PC-3 (cell line): Measurements from ENCODE around the gene VTI1A.

Experiments
- CTCF ChIP-seq: fragments of 300-600 bp; sonication (generic); conservative IDR thresholded peaks from 2 replicates; pipeline ENCODE4 v1.5.1; 2017; ENCODE audit warnings: antibody characterized with exemption, low read depth, mild to moderate bottlenecking, low read length
- EZH2 ChIP-seq: fragments of 300-600 bp; sonication (generic); IDR thresholded peaks from one replicate; pipeline ENCODE4 v1.6.1; 2017; ENCODE audit warnings: antibody characterized with exemption, mild to moderate bottlenecking, low read length; ENCODE audit not compliant: unreplicated experiment

- TF ChIP-seq EZH2 (no peak), CTCF (no peak)
Measured at GRCh38 chr10:112842832-112843360, 395.9 kb downstream of the VTI1A start.
